Ammon's horn (tissue), 1 donor: Measurements from ENCODE around the gene KRT86.
"Not testable (repeated sequence)": the region's sequence is repeated elsewhere in the genome, so short reads cannot be mapped to it uniquely, and the experiment has no call there.

Experiments used
- DNase-seq: peaks from one replicate; pipeline ENCODE4 v3.0.0-alpha.2; 2016; ENCODE audit warnings: low spot score

KRT86 gene

GRCh38 chr12:52294803-52295202 is 20.4 kb downstream of the KRT86 start:
- DNase-seq: no peak

- DNase-seq: no peak
These were observed 21.2 kb downstream of the KRT86 start for GRCh38 chr12:52295663-52296062.

DNA sequence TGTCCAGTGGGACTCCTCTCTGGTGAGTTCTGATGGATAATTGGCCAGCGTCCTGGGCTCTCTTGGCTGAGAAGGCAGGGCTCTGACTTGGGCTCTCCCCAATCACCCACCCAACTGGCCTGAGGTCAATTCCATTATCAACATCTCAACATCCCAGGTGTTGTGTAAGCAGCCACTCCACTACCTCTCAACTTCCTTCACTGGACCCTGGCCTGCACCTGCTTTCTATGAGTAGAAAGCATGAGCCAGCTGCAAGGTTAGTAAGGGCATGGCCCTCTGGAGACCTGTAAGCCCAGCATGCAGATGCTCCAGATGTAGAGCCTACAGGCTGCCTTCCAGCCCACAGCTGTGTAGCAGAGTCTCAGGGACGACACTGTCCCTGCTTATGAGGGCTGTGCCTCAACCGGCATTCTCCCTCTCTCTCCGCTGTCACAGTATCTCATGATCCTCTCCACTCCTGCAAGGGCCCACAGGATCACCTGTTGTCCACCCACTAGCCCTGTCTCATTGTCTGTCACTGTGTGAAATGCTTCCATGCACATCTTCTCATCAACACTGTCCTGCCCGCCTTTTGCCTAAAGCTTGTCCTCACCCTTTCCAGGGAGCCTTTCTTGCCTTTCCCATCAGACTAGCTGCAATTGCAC is 22.2 kb downstream of the KRT86 start:
- DNase-seq: no peak

GRCh38 chr12:52298677-52299190 is 24.3 kb downstream of the KRT86 start:
- DNase-seq: no peak

DNA sequence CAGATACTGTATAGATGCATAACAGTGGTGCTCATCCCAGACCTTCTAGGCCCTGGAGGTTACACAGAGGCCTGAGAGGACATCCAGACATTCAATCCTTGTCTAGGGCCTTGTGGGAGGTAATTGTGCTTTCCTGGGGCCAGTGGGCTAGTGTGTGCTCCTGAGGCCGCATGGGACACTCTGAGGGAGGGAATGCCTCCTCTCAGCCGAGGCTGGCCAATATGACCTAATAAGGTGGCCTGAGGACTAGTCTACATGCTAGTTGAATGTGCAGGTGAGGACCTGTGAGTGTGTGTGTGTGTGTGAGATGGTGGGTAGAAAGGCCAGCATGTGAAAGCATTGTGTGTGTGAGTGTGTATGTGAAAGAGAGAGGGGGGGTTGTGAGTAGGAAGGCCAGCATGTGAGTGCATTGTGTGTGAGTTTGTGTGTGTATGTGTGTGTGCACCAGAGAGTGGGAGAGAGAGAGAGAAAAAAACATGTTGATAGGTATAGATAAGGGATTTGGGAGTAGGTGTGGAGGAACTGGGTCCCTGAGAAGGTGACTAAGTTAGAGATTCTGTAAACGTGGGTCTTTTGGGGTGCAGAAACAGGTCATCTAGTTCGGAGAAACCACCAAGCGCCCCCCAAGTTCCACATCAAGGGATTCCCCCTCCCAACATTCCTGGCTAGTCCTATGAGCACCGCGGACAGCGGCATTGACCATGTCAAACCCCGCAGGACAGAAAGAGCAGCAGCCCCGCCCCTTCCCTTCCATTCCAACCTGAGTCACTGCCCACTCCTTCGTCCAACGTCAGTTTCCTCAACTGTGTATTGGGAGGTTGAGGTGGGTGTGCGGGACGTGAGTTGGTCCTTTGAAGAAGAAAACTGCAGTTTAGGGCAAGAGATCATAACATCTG is 26.6 kb downstream of the KRT86 start:
- DNase-seq: no peak

DNA sequence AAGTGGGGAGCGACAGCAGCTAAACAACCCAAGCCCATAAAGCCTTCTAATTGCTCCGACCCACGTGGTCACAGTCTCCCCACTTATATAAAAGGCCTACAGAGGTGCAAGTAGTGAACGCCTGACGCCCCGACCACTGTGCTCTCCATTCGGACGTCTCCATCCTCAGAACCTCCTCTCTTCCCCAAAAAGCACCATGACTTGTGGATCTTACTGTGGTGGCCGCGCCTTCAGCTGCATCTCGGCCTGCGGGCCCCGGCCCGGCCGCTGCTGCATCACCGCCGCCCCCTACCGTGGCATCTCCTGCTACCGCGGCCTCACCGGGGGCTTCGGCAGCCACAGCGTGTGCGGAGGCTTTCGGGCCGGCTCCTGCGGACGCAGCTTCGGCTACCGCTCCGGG is 27.3 kb downstream of the KRT86 start:
- DNase-seq: not testable (repeated sequence)

DNA sequence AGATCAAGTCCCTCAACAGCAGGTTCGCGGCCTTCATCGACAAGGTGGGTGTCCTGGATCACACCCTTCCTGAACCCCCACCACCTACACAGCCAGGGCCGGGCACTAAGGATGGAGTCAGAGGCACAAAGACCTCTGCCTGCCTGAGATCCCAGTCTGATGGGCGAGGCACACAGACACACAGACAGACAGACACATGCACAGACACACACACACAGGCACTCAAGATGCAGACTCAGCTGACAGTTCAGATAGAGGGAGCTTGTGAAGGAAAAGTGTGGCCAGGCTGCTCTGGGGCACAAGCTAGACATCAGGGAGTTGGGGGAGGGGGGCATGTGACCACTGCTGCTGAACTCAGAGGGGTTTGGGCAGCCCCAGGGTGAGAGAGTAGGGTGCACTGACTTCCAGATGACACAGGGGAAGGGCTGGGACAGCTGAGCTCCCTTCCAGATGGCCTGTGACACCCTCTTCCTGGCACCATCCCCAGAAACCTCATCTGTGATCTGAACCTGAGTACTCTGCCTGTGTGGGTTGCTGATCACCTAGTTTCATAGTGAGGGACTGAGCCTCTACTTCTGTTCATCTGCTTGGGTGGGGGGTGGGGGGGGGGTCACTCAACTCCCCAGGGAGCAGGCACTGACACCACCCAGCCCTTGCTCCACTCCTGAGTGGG is 27.9 kb downstream of the KRT86 start:
- not testable (repeated sequence) for DNase-seq

DNA sequence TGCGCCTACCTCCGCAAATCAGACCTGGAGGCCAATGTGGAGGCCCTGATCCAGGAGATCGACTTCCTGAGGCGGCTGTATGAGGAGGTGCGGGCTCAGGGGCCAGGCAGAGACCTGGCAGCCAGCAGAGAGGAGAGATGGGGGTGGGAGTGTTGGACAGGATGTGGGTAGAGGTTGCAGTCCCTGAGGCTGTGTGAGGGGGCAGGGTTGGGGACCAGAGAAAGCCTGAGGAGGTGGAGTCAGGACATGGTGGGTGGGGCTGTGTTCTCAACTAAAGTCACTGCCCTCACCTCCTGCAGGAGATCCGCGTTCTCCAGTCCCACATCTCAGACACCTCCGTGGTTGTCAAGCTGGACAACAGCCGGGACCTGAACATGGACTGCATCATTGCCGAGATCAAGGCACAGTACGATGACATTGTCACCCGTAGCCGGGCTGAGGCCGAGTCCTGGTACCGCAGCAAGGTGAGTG is 30.5 kb downstream of the KRT86 start:
- not testable (repeated sequence) for DNase-seq

GRCh38 chr12:52305921-52306705 is 31.7 kb downstream of the KRT86 start:
- no peak for DNase-seq

GRCh38 chr12:52306731-52307130 is 32.3 kb downstream of the KRT86 start:
- DNase-seq: no peak

DNA sequence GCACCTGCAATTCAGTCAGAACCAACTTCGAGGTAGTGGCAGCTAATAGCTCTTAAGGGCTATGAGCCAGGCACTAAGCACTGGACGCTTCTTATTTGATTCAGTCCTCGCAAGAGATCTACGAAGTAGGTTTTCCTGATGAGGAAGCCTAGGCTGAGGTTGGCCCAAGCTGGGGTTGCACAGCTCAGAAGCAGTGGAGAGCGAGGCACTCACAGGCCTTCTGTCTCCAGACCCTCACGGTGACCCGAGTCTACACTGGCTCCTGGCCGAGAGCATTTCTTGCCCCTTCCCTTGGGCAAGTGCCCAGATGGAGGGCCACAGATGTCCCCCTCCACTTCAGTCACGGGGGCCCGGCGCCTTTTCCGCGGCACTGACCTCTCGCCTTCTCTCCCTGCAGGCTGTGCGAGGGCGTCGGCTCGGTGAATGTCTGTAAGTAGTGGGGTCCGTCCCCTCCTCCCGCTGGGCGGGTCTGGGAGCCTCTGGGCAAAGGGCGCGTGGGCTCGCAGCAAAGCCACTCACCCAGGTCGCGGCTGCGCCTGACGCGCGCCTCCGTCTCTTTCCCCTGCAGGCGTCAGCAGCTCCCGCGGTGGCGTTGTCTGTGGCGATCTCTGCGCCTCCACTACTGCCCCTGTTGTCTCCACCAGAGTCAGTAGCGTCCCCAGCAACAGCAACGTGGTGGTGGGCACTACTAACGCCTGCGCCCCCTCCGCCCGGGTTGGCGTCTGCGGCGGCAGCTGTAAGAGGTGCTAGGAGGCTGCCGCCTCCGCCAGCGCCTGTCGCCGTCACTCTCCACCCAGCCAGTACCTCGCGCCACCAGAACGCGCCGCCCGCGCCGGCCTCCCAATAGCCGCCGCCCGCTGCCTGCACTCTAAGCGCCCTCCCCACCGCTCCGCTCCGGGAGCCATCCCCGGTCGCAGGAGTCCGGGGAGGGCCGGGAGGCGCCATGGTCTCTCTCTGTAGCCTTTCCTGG is 33.7 kb downstream of the KRT86 start:
- peak; percentile 78 for DNase-seq

DNA sequence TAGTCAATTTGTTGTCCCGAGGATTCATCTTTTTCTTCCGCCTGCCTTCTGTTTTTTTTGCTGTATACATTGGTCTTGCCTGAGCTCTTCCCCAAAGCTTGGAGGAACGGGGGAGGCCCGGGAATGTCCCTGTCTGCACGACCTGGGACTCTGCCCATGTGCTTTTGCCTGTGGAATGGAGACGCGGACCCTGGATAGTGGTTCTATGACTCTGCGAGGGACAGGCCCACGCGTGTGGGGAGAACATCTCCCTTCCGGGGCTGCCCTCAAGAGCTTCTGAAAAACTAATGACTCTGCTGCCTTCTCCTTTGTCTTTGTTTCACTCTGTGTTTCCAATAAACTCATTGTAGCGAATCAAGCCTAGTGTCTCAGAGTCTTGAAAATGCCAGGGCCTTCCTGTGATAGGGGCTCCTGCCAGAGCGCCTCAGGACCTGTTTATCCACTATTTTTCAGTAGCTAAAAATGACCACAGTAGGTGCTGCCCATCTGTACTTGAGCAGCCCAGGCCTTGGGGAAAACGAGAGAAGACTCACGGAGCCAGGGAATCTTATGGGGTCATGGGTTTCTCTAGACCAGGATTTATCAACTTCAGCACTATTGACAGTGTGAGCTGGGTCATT is 34.5 kb downstream of the KRT86 start:
- DNase-seq: no peak

- DNase-seq: no peak
These were observed 36.3 kb downstream of the KRT86 start for GRCh38 chr12:52310622-52311284.

DNA sequence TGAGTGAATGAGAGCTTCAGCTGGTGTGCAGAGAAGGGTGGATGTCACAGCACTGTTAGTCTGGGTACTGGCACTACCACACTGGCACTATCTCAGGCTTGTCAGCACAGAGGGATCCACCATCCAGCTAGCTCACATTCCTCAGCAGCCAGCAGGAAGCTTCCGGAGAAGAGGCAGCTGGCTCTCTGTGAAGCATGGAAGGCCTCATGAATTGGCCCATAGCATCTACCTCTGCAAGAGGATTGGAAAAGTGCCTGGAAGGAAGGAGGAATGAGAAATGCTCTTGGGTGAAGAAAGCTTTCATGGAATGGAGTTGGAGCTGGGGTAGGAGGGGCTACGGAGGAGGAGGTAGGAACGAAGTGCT is 36.8 kb downstream of the KRT86 start:
- DNase-seq: peak; percentile 18

DNA sequence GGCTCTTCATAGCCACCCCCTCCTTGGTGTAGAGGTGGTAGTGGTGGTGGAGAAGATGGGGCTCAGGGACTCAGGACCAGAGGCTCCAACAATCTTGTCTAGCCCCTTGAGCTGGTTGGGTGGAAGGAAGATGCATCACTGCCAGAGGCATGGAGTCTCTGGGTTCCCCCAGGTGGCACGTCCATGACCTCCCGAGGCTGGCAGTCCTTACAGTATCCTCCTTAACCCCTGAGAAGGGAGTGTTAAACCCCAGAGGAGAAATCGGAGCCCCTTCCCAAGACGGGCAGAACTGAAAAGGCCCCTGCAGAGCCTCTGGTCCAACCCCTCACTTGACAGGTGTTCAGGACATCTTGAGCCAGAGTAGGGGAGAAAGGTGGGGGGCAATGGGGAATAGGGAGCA is 37.6 kb downstream of the KRT86 start:
- DNase-seq: no peak

DNA sequence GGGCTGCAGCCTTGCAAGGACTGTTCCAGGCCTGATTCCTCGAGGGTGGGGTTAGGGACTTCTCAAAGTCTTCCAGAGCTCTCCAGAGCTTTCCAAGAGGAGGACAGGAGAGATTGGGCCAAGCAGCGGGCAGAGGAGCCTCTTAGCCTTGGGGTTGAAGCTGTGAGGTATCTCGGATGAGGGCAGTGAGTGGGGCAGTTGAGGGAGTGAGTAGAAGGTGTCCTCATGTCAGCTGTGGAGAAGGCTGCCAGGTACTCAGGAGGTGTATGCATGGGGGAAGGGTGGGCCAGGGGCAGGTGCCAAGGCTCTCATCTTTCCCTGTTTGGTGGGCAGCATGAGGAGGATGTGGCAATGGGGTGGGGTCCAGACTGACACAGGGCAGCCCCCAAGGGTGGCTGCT is 39.0 kb downstream of the KRT86 start:
- DNase-seq: no peak

- no peak for DNase-seq
These were observed 39.5 kb downstream of the KRT86 start for GRCh38 chr12:52313926-52314325.

- DNase-seq: no peak
These were observed 40.1 kb downstream of the KRT86 start for GRCh38 chr12:52314511-52314910.

DNA sequence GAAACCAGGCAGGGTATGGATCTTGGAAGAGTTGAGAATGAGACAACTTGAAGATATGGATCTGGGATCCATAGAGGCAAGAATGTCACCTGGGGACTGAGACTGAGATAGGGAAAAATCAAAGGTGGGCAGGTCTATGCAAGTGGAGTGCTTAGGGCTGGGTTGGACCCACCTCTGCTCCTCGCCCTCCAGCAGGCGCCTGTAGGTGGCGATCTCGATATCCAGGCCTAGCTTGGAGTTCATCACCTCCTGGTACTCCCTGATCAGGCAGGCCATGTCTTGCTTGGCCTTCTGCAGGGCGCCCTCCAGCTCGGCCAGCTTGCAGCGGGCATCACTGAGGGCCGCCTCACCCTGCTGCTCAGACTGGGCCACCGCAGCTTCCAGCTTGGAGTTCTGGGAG is 41.3 kb downstream of the KRT86 start:
- DNase-seq: not testable (repeated sequence)

DNA sequence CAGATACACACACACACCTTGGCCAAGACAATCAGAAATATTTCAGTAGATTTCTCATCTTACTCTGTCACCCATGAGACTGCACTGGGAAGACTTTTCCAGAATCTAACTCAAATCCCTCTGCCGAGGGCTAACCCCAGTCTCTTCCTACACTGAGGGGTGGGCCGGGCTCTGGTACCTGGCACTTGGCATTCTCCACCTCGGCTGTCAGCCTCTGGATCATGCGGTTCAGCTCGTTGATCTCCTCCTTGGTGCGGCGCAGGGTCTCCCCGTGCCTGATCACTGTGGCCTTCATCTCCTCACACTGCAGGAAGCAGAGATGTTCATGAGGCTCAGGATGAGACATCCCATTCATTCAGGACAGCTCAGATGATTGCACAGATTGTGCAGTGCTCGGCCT is 41.8 kb downstream of the KRT86 start:
- DNase-seq: no peak
